HG03025 (cell line): ENCODE measurements around the gene ANTXR1.
"Not testable (repeated sequence)": the region's sequence is repeated elsewhere in the genome, so short reads cannot be mapped to it uniquely, and the experiment has no call there.

Experiments used
- ATAC-seq: cut with Tn5 transposase; IDR thresholded peaks from one replicate; pipeline ENCODE4 v1.9.1; 2021; ENCODE audit warnings: mild to moderate bottlenecking, moderate library complexity; ENCODE audit not compliant: unreplicated experiment, low FRiP score

ANTXR1 gene

GRCh38 chr2:69253112-69253511 is 240.1 kb downstream of the ANTXR1 start:
- no peak for ATAC-seq

- ATAC-seq: no peak
Measured at GRCh38 chr2:69253611-69254301, 240.8 kb downstream of the ANTXR1 start.

- no peak for ATAC-seq
Measured at GRCh38 chr2:69255760-69256159, 242.8 kb downstream of the ANTXR1 start.

- ATAC-seq: not testable (repeated sequence)
Measured at GRCh38 chr2:69259994-69260591, 247.1 kb downstream of the ANTXR1 start.

GRCh38 chr2:69260666-69261065 is 247.7 kb downstream of the ANTXR1 start:
- no peak for ATAC-seq

GRCh38 chr2:69269330-69269729 is 256.4 kb downstream of the ANTXR1 start:
- no peak for ATAC-seq

- ATAC-seq: no peak
Measured at GRCh38 chr2:69271831-69272257, 258.9 kb downstream of the ANTXR1 start.

GRCh38 chr2:69272803-69273471 is 260.0 kb downstream of the ANTXR1 start:
- ATAC-seq: no peak

GRCh38 chr2:69275490-69275889 is 262.5 kb downstream of the ANTXR1 start:
- ATAC-seq: no peak

- ATAC-seq: no peak
Measured at GRCh38 chr2:69278366-69278765, 265.4 kb downstream of the ANTXR1 start.

GRCh38 chr2:69279211-69279610 is 266.2 kb downstream of the ANTXR1 start:
- no peak for ATAC-seq

GRCh38 chr2:69279931-69280681 is 267.1 kb downstream of the ANTXR1 start:
- no peak for ATAC-seq

GRCh38 chr2:69280796-69281412 is 267.9 kb downstream of the ANTXR1 start:
- ATAC-seq: no peak

GRCh38 chr2:69285379-69285894 is 272.5 kb downstream of the ANTXR1 start:
- no peak for ATAC-seq

- ATAC-seq: no peak
Measured at GRCh38 chr2:69287544-69287943, 274.6 kb downstream of the ANTXR1 start.

- no peak for ATAC-seq
Measured at GRCh38 chr2:69288429-69288828, 275.4 kb downstream of the ANTXR1 start.

- no peak for ATAC-seq
Measured at GRCh38 chr2:69291004-69291650, 278.1 kb downstream of the ANTXR1 start.

- ATAC-seq: no peak
Measured at GRCh38 chr2:69291721-69292120, 278.7 kb downstream of the ANTXR1 start.

GRCh38 chr2:69292256-69292655 is 279.3 kb downstream of the ANTXR1 start:
- no peak for ATAC-seq

- no peak for ATAC-seq
Measured at GRCh38 chr2:69296421-69296820, 283.4 kb downstream of the ANTXR1 start.
